Lower leg skin (tissue), 3 donors: Measurements from ENCODE around the gene IMPDH1.

Experiments
- CTCF ChIP-seq, 3 donors: fragments of 450-650 bp; IDR thresholded peaks; one replicate each; pipeline ENCODE4 v1.5.1; 2016; ENCODE audit warnings: antibody characterized with exemption in 3 of 3, mild to moderate bottlenecking in 3 of 3, moderate library complexity in 2 of 3
- POLR2A ChIP-seq, 2 donors: fragments of 450-650 bp; IDR thresholded peaks; one replicate each; pipeline ENCODE4 v1.6.1; 2016 to 2017; ENCODE audit warnings: antibody characterized with exemption in 2 of 2, mild to moderate bottlenecking in 1 of 2, moderate library complexity in 1 of 2

- TF ChIP-seq CTCF (IDR thresholded peaks at IDR 0.05): no peak
- TF ChIP-seq POLR2A (IDR thresholded peaks at IDR 0.05): no peak
Measured at GRCh38 chr7:128353189-128353588, 56.6 kb downstream of the IMPDH1 start.
